Measurements from ENCODE around the gene LRRC37A2.
"Not testable (repeated sequence)": the region's sequence is repeated elsewhere in the genome, so short reads cannot be mapped to it uniquely, and the experiment has no call there.

LRRC37A2 gene

DNA sequence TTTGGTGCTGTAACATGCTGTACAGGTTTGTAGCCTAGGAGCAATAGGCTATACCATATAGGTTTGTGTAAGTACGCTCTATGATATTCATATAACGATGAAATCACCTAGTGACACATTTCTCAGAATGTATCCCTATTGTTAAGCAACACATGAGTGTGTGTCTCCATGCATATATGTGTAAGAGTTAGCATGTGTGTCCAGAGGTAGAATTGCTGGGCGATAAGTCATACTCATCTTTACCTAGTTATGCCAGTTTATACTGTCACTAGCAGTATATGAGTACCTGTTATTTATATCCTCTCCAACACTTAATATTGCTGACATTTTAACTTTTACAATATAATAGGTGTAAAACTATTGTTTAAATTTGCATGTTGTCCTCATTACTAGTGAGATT is 88.5 kb downstream of the LRRC37A2 start:
- FAIRE-seq, result not testable (repeated sequence)

DNA sequence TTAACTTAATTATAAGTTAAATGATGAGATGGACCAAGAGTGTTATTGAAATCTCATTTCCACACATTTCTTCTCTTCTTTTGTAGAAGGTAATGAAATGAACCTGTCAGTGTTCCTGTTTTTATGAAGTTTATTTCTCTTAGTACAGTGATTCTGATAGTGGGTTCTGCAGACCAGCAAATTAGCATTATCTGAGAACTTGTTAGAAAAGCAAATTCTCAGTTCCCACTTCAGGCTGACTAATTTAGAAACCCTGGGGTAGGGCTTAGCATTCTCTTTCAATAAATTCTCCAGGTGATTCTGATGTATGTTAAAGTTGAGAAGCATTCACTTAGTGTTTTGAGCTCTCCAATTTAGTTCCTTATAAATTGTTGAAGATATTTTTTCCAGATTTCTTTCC is 90.9 kb downstream of the LRRC37A2 start:
- not testable (repeated sequence) for FAIRE-seq

Data from A204.1 (cell line).